Thoracic aorta (tissue), 2 donors: ENCODE measurements around the gene GNAS. TPM values are rescaled to one million over a fixed set of nuclear protein-coding genes. Genes with fewer than 3 reads are reported as not detected.

Experiments
- ATAC-seq: fragments of 150-250 bp; one replicate; pipeline ENCODE4 v1.8.0; 2017; ENCODE audit warnings: low read depth; ENCODE audit not compliant: insufficient number of reproducible peaks, low FRiP score
- DNase-seq: peaks from one replicate; pipeline ENCODE4 v3.0.0-alpha.2; 2020; ENCODE audit warnings: low spot score
- H3K27ac ChIP-seq, 2 donors: fragments of 200-600 bp; sonication (generic); 1 replicate in 1 of 2; 2 replicates in 1 of 2; pipeline ENCODE4 v1.5.1; 2016; ENCODE audit warnings: mild to moderate bottlenecking in 2 of 2, moderate library complexity in 2 of 2
- H3K27me3 ChIP-seq: fragments of 200-600 bp; sonication (generic); replicated peaks from 2 replicates; pipeline ENCODE4 v1.6.0; 2016; ENCODE audit warnings: mild to moderate bottlenecking; ENCODE audit not compliant: insufficient read depth
- H3K36me3 ChIP-seq: fragments of 200-600 bp; sonication (generic); one replicate; pipeline ENCODE4 v1.5.1; 2016
- H3K4me1 ChIP-seq, 2 donors: fragments of 200-600 bp; sonication (generic); 1 replicate in 1 of 2; 2 replicates in 1 of 2; pipeline versions ENCODE4 v1.5.1 to v1.6.0; 2016; ENCODE audit warnings: low read depth in 2 of 2, mild to moderate bottlenecking in 1 of 2; ENCODE audit not compliant: control insufficient read depth in 1 of 2
- H3K4me3 ChIP-seq: fragments of 200-600 bp; sonication (generic); 2 replicates; pipeline ENCODE4 v1.5.1; 2016; ENCODE audit warnings: mild to moderate bottlenecking
- H3K9me3 ChIP-seq: fragments of 200-600 bp; sonication (generic); 2 replicates; pipeline ENCODE4 v1.5.1; 2016
- CTCF ChIP-seq: fragments of 200-600 bp; sonication (generic); IDR thresholded peaks from one replicate; pipeline ENCODE4 v1.5.1; 2019; ENCODE audit warnings: antibody characterized with exemption
- total RNA-seq, 2 donors: library from RNA; depleted of rRNA; stranded (reverse); fragments of >200 nt; gene quantifications; one replicate each; pipeline versions ENCODE4 v1.1.0 to v1.2.3, GENCODE V29; 2016

The GNAS gene
- total RNA-seq, 2 donors from 2014 or later: 742 to 943 TPM

GRCh38 chr20:58864346-58864745 is 11.8 kb downstream of the GNAS start:
- no peak for TF ChIP-seq CTCF
- H3K27me3 ChIP-seq: no peaks in the 10 kb centered on the region
- H3K27ac ChIP-seq: no peak overlapping the region
- H3K36me3 ChIP-seq: no peaks in the 10 kb centered on the region
- H3K4me1 ChIP-seq: no peaks in the 10 kb centered on the region
- no peak overlapping the region for H3K4me3 ChIP-seq
- ATAC-seq (no peak), DNase-seq (no peak)
- H3K9me3 ChIP-seq: no peaks in the 10 kb centered on the region

- H3K27ac ChIP-seq: no peak overlapping the region
- no peak overlapping the region for H3K4me3 ChIP-seq
- H3K9me3 ChIP-seq: no peaks in the 10 kb centered on the region
- DNase-seq (no peak), ATAC-seq (no peak)
- H3K27me3 ChIP-seq: no peaks in the 10 kb centered on the region
- no peak for TF ChIP-seq CTCF
- no peaks in the 10 kb centered on the region for H3K36me3 ChIP-seq
- no peaks in the 10 kb centered on the region for H3K4me1 ChIP-seq
Measured at GRCh38 chr20:58865843-58866242, 13.3 kb downstream of the GNAS start.

GRCh38 chr20:58867211-58867610 is 14.7 kb downstream of the GNAS start:
- no peaks in the 10 kb centered on the region for H3K27me3 ChIP-seq
- no peak for TF ChIP-seq CTCF
- no peak overlapping the region for H3K27ac ChIP-seq
- no peaks in the 10 kb centered on the region for H3K9me3 ChIP-seq
- DNase-seq (no peak), ATAC-seq (no peak)
- H3K4me3 ChIP-seq: no peak overlapping the region
- H3K36me3 ChIP-seq: no peaks in the 10 kb centered on the region
- no peaks in the 10 kb centered on the region for H3K4me1 ChIP-seq

GRCh38 chr20:58868795-58869194 is 16.3 kb downstream of the GNAS start:
- Histone ChIP-seq H3K4me1 (no peaks in the 10 kb centered on the region), H3K36me3 (no peaks in the 10 kb centered on the region), H3K9me3 (no peaks in the 10 kb centered on the region), H3K27ac (no peak overlapping the region), H3K27me3 (no peaks in the 10 kb centered on the region), H3K4me3 (no peak overlapping the region)
- no peak for TF ChIP-seq CTCF
- ATAC-seq: no peak
- DNase-seq: no peak

- Histone ChIP-seq H3K4me1 (no peaks in the 10 kb centered on the region), H3K27me3 (no peaks in the 10 kb centered on the region), H3K4me3 (no peak overlapping the region), H3K27ac (no peak overlapping the region), H3K9me3 (no peaks in the 10 kb centered on the region), H3K36me3 (no peaks in the 10 kb centered on the region)
- TF ChIP-seq CTCF: no peak
- ATAC-seq: no peak
- no peak for DNase-seq
Measured at GRCh38 chr20:58869662-58870227, 17.2 kb downstream of the GNAS start.
